NOMO-1 treated with DMSO at 0.1 percent for 48 hours (cell line): Measurements from ENCODE around the gene RRP1B.
A peak's percentile ranks its signal among the peaks of the same experiment; 100 is the strongest.
"Not testable (repeated sequence)": the region's sequence is repeated elsewhere in the genome, so short reads cannot be mapped to it uniquely, and the experiment has no call there.

Experiments used
- DNase-seq: peaks from one replicate; lab custom pipeline; 2025; ENCODE audit not compliant: unreplicated experiment; lab: John Stamatoyannopoulos, UW

Gene RRP1B

GRCh38 chr21:43667191-43667904, 8.0 kb downstream of the RRP1B start:
- peak; percentile 38 for DNase-seq

GRCh38 chr21:43669828-43670605, 10.7 kb downstream of the RRP1B start:
- no peak for DNase-seq

DNA sequence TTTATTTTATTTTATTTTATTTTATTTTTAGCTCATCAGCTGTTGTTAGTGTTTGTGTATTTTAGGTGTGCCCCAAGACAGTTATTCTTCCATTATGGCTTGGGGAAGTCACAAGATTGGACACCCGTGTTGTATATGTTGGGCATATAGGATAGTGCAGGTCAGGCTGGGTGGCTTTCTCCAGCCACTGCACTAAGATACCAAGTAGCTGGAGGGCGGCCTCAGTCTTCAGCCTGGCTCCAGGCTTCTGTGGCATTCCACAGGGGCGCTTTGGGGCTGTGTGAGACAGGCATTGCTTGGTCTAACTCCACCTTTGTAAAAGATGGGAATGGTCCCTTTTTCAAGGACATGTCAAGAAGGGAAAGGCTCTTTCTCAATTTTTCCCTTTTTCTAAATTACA, 16.5 kb downstream of the RRP1B start:
- DNase-seq = no peak

- no peak for DNase-seq
Measured at GRCh38 chr21:43676391-43676790, 17.0 kb downstream of the RRP1B start.

DNA sequence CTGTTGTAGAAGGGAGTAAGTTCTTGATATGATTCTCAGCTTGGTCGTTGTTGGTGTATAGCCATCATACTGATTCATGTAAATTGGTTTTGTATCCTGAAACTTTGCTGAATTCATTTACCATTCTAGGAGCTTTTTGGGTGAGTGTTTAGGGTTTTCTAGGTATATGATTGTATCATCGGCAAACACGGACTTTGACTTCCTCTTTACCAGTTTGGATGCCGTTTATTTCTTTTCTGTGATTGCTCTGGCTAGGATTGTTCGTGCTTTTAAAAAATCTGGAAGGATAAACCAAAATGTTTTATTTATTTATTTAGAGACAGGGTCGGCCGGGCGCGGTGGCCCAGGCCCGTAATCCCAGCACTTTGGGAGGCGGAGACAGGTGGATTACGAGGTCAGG, 20.6 kb downstream of the RRP1B start:
- no peak for DNase-seq

DNA sequence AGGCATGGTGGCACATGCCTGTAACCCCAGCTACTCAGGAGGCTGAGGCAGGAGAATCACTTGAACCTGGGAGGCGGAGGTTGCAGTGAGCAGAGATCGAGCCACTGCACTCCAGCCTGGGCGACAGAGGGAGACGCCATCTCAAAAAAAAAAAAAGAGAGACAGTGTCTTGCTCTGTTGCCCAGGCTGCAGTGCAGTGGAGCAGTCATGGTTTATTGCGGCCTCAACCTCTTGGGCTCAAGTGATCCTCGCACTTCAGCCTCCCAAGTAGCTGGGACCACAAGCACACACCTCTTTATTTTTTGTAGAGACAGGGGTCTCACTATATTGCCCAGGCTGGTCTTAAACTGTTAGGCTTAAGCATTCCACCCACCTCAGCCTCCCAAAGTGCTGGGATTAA, 21.1 kb downstream of the RRP1B start:
- DNase-seq = not testable (repeated sequence)

GRCh38 chr21:43681650-43682049, 22.3 kb downstream of the RRP1B start:
- no peak for DNase-seq

DNA sequence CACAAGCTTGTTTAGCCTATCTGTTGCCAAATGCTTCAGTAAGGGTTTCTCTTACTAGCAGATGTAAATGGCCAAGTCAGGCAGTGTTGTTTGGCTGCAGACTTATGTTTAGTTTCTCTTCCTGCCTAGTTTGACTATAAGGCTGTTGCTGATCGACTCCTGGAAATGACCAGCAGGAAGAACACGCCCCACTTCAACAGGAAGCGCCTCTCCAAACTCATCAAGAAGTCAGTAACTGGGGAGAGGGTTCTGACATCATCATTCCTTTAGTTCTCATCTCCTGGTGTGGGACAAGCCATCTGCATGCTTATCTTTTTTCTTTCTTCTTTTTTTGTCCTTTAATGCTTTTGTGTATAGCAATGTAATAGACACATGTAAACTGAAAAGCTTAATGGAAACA, 25.1 kb downstream of the RRP1B start:
- DNase-seq = no peak

- DNase-seq = no peak
Measured at GRCh38 chr21:43686811-43687565, 27.6 kb downstream of the RRP1B start.

DNA sequence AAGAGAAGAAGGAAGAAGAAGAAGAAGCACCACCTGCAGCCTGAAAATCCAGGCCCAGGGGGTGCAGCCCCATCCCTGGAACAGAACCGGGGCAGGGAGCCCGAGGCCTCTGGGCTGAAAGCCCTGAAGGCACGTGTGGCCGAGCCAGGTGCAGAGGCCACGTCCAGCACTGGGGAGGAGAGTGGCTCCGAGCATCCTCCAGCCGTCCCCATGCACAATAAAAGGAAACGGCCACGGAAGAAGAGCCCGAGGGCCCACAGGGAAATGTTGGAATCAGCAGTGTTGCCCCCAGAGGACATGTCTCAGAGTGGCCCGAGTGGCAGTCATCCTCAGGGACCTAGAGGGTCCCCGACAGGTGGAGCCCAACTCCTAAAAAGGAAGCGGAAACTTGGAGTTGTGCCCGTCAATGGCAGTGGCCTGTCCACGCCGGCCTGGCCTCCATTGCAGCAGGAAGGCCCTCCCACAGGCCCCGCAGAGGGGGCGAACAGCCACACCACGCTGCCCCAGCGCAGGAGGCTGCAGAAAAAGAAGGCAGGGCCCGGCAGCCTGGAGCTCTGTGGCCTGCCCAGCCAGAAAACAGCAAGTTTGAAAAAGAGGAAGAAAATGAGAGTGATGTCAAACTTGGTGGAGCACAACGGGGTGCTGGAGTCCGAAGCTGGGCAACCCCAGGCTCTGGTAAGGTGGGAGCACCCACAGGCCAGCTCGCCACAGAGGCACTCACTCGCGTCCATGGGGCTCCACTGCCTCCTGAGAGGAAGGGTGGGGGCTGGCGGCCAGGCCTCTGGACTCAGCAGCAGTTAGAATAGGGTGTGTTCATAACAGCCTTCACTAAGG, 28.4 kb downstream of the RRP1B start:
- DNase-seq = no peak

- DNase-seq = no peak
Measured at GRCh38 chr21:43688906-43689305, 29.5 kb downstream of the RRP1B start.

GRCh38 chr21:43689556-43690337, 30.4 kb downstream of the RRP1B start:
- DNase-seq = no peak

- no peak for DNase-seq
Measured at GRCh38 chr21:43690346-43690745, 31.0 kb downstream of the RRP1B start.

- DNase-seq = no peak
Measured at GRCh38 chr21:43691086-43691795, 31.9 kb downstream of the RRP1B start.

- DNase-seq = no peak
Measured at GRCh38 chr21:43691801-43692200, 32.4 kb downstream of the RRP1B start.

DNA sequence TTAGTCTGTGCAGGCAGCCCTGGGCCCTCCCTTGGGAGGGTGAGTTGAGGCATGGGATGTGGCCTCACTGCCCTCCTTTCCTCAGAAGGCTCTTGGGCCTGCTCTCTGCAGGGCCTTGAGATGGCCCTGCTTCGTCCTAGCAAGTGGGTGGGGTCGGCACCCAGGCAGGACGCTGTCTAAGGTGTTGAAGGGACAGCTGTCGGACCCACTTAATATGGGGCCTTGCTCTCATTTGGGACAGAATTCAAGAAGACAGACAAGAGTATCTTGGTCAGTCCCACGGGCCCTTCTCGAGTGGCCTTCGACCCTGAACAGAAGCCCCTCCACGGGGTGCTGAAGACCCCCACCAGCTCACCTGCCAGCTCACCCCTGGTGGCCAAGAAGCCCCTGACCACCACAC, 33.6 kb downstream of the RRP1B start:
- no peak for DNase-seq

DNA sequence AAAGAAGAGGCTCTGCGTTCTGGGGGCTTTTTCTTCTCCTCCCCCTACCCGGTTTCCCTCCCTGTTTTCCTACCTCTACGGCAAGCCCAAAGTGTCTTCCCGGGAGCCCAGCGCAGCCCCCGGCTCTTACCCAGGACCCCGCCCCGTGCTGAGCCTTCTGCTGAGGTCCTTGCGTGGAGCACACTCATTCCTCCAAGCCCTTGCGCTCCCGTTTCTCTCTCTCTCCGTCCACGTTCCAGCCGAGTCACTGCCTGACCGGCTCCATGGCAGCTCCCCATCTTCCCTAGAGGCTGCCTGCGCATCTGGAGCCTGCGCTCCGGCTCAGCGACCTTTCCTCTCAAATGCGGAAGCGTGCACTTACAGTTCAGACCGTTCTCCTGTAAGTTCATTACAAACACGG, 34.6 kb downstream of the RRP1B start:
- DNase-seq = no peak

GRCh38 chr21:43694437-43695079, 35.2 kb downstream of the RRP1B start:
- DNase-seq = no peak

- no peak for DNase-seq
Measured at GRCh38 chr21:43696214-43696613, 36.9 kb downstream of the RRP1B start.
